Measurements from ENCODE around the gene AFMID. TPM values are rescaled to one million over a fixed set of nuclear protein-coding genes. Genes with fewer than 3 reads are reported as not detected.

AFMID gene
- total and polyA plus RNA-seq, 2 of the 8 experiments (the other 6 are each of a cell fraction or from before 2014, with no cell fraction given): 49.0 to 53.0 TPM

GRCh38 chr17:78196716-78197115, 9.6 kb downstream of the AFMID start:
- Histone ChIP-seq H3K56ac (replicated peaks; ENCODE audit: insufficient read length, low read depth, low read length) (no peak overlapping the region), H3K79me1 (ENCODE audit: low read depth, low read length) (0 out of 2 replicates have a peak, but pooled peaks cover 3% of the 10 kb centered on the region), H3K9ac (replicated peaks in 1 of 4; ENCODE audit: extremely low read depth in 1 of 4, low read depth in 3 of 4, low read length in 3 of 4) (no peak overlapping the region), H3K4me2 (ENCODE audit: insufficient read depth in 1 of 2, low read depth in 2 of 2, low read length in 2 of 2) (peak overlapping the region; percentile 13 to 22; a peak in 2 of 4 replicates), H3K23me2 (ENCODE audit: low read depth, low read length) (no peaks in the 10 kb centered on the region), H2BK120ac (replicated peaks; ENCODE audit: low read depth, low read length) (no peak overlapping the region), H2AFZ (ENCODE audit: low read length) (no peak overlapping the region), H2BK20ac (ENCODE audit: low read length) (no peak overlapping the region), H2BK5ac (ENCODE audit: low read depth, low read length) (no peak overlapping the region), H3K23ac (ENCODE audit: insufficient read length) (no peak overlapping the region), H3K4me3 (ENCODE audit: extremely low read depth in 1 of 4, insufficient read depth in 2 of 4, low read depth in 3 of 4, low read length in 4 of 4) (no peak overlapping the region), H4K8ac (ENCODE audit: extremely low read depth, insufficient read depth, low read length) (no peak overlapping the region), H3K36me3 (ENCODE audit: control insufficient read depth in 2 of 4, insufficient read depth in 4 of 4, low read length in 3 of 4) (peaks cover 0 to 11% (median 2%) of the 10 kb centered on the region in 4 experiments; a peak in 5 of 8 replicates), H2BK15ac (ENCODE audit: low read length) (no peak overlapping the region), H4K5ac (ENCODE audit: insufficient read length, low read depth, low read length) (no peak overlapping the region), H2AK5ac (ENCODE audit: low read depth, low read length) (no peak overlapping the region), H3K27ac (ENCODE audit: low read depth, low read length) (no peak overlapping the region), H3K18ac (ENCODE audit: extremely low read depth, low read length) (no peak overlapping the region), H3K79me2 (ENCODE audit: control insufficient read depth in 1 of 2, insufficient read depth in 2 of 2, low read length in 2 of 2) (no peaks in the 10 kb centered on the region; a peak in 1 of 4 replicates), H3K4me1 (replicated peaks in 1 of 4; ENCODE audit: control insufficient read depth in 3 of 4, insufficient read depth in 4 of 4, low read length in 3 of 4) (peaks cover 0 to 11% (median 4%) of the 10 kb centered on the region in 4 experiments; a peak in 5 of 7 replicates), H2BK12ac (ENCODE audit: low read depth, low read length) (no peak overlapping the region), H4K20me1 (replicated peaks in 1 of 2; ENCODE audit: control insufficient read depth in 1 of 2, insufficient read depth in 2 of 2, low read length in 2 of 2) (peaks cover 1 to 5% of the 10 kb centered on the region in 2 experiments), H3K4ac (replicated peaks; ENCODE audit: insufficient read length, low read depth, low read length) (no peak overlapping the region), H3K14ac (ENCODE audit: insufficient read length) (no peak overlapping the region), H4K91ac (replicated peaks; ENCODE audit: insufficient read length, low read length) (no peak overlapping the region), H3K9me3 (ENCODE audit: insufficient read depth in 2 of 2, low read depth in 1 of 2, low read length in 1 of 2) (no peaks in the 10 kb centered on the region), H3K27me3 (replicated peaks in 1 of 4; ENCODE audit: control insufficient read depth in 3 of 4, extremely low read depth in 1 of 4, insufficient read depth in 3 of 4, low read length in 3 of 4) (no peaks in the 10 kb centered on the region)
- POLR2A ChIA-PET (ENCODE audit: partially characterized antibody): interaction anchor here (0.8 to 5.5 kb wide), 6 partner anchors 11 to 29 kb away, joined by 3 to 67 read pairs (median 6); partner anchors contain the start of genes AFMID and TK1
- no peak for DNase-seq (ENCODE audit: low read depth in 1 of 2, low spot score in 2 of 2)
- TF ChIP-seq RFX5 (IDR thresholded peaks at IDR 0.05; ENCODE audit: borderline replicate concordance, low read depth, low read length): no peak
- no peak for TF ChIP-seq BCL11A (IDR thresholded peaks at IDR 0.05; ENCODE audit: low read depth in 2 of 2, low read length in 2 of 2)
- no peak for TF ChIP-seq EZH2 (IDR thresholded peaks at IDR 0.05; ENCODE audit: low read depth, low read length, severe bottlenecking)
- no peak for TF ChIP-seq POU5F1 (IDR thresholded peaks at IDR 0.05; ENCODE audit: low read depth, low read length)
- CTCF ChIA-PET (ENCODE audit: partially characterized antibody): interaction anchor here (1.6 to 10.2 kb wide), 5 partner anchors 9 to 249 kb away, joined by 4 to 65 read pairs (median 7); partner anchors contain the start of genes AFMID and TK1
- FAIRE-seq: no peak
- WGBS, 2 experiments (ENCODE audit: extremely low coverage in 1 of 2, insufficient coverage in 1 of 2, insufficient read length in 1 of 2, insufficient replicate concordance in 2 of 2, low coverage in 1 of 2, low lambda C conversion rate in 2 of 2, missing lambda C conversion rate in 1 of 2): 83% methylated on average over 5 of the region's 5 CpGs; no CpG with 5 or more reads in 1 of the 2 experiments

Data from H1 (cell line).